ENCODE data around the gene CLIC3. TPM values are rescaled to one million over a fixed set of nuclear protein-coding genes. Genes with fewer than 3 reads are reported as not detected.

The CLIC3 gene
- total and polyA plus RNA-seq, 11 donors: 1.5 to 16.7 (median 5.0) TPM

GRCh38 chr9:136978865-136979544, 17.4 kb downstream of the CLIC3 start:
- Histone ChIP-seq H3K9me3 (no peaks in the 10 kb centered on the region), H3K4me1 (peaks cover 10 to 94% (median 66%) of the 10 kb centered on the region in 12 donors), H3K4me3 (peak overlapping the region in 4 of 12 donors; percentile 10 to 47 (median 18)), H3K27ac (peak overlapping the region in 9 of 12 donors; percentile 23 to 98 (median 76)), H3K27me3 (peaks cover 0 to 9% (median 0%) of the 10 kb centered on the region in 9 donors), H3K36me3 (no peaks in the 10 kb centered on the region)
- intact Hi-C loops (cut with DNase I): no loop called here
- no peak for ATAC-seq
- TF ChIP-seq CTCF (IDR thresholded peaks at IDR 0.05) (no peak), POLR2A (IDR thresholded peaks at IDR 0.05) (no peak)
- 58 to 71% (median 66%) methylated on average over 27 to 41 of the region's 41 CpGs for WGBS, 4 donors
- DNase-seq: peak in 2 of 5 donors; percentile 28 to 60

GRCh38 chr9:136978073-136978864, 18.1 kb downstream of the CLIC3 start:
- TF ChIP-seq CTCF (IDR thresholded peaks at IDR 0.05): peak in 1 of 12 donors; percentile 18
- peak in 1 of 2 donors; percentile 47 for TF ChIP-seq POLR2A (IDR thresholded peaks at IDR 0.05)
- peak overlapping the region; percentile 57 to 98 (median 88) for H3K27ac ChIP-seq
- WGBS, 4 donors: 2 to 6% (median 3%) methylated on average over 14 to 78 of the region's 78 CpGs
- peaks cover 0 to 9% (median 0%) of the 10 kb centered on the region in 9 donors for H3K27me3 ChIP-seq
- ATAC-seq (peak in 3 of 4 donors; percentile 31 to 55 (median 50)), DNase-seq (peak; percentile 88 to 93 (median 90))
- peaks cover 10 to 92% (median 66%) of the 10 kb centered on the region in 12 donors for H3K4me1 ChIP-seq
- H3K9me3 ChIP-seq: no peaks in the 10 kb centered on the region
- peak overlapping the region; percentile 37 to 73 (median 62) for H3K4me3 ChIP-seq
- H3K36me3 ChIP-seq: no peaks in the 10 kb centered on the region
- intact Hi-C loops (cut with DNase I): no loop called here

GRCh38 chr9:136977649-136978072, 18.7 kb downstream of the CLIC3 start:
- peaks cover 0 to 9% (median 0%) of the 10 kb centered on the region in 9 donors for H3K27me3 ChIP-seq
- DNase-seq (no peak), ATAC-seq (no peak)
- H3K4me3 ChIP-seq: peak overlapping the region; percentile 37 to 73 (median 62)
- 10 to 12% (median 12%) methylated on average over 7 to 33 of the region's 33 CpGs for WGBS, 4 donors
- no peaks in the 10 kb centered on the region for H3K9me3 ChIP-seq
- H3K27ac ChIP-seq: peak overlapping the region; percentile 57 to 98 (median 88)
- no peaks in the 10 kb centered on the region for H3K36me3 ChIP-seq
- peaks cover 10 to 92% (median 63%) of the 10 kb centered on the region in 12 donors for H3K4me1 ChIP-seq
- TF ChIP-seq POLR2A (IDR thresholded peaks at IDR 0.05): no peak
- TF ChIP-seq CTCF (IDR thresholded peaks at IDR 0.05): no peak
- intact Hi-C loops (cut with DNase I): loop anchor here in 3 of 10 donors (1.0 to 2.0 kb wide), 3 partner anchors 27 to 28 kb away; no protein-coding TSS in a partner anchor
